Ishikawa (cell line): ENCODE data around the gene ADAMTS18.

ENCODE experiments used
- CREB1 ChIP-seq: IDR thresholded peaks from 2 replicates; pipeline ENCODE4 v1.6.1; 2012; ENCODE audit warnings: low read depth
- EP300 ChIP-seq: IDR thresholded peaks from 2 replicates; pipeline ENCODE4 v1.6.1; 2012; ENCODE audit warnings: borderline replicate concordance
- RAD21 ChIP-seq: IDR thresholded peaks from 2 replicates; pipeline ENCODE4 v1.6.1; 2012; ENCODE audit warnings: low read depth
- TF ChIP-seq, protein P1 (sequence below): IDR thresholded peaks from 2 replicates; pipeline ENCODE4 v1.6.1; 2012

DNA sequence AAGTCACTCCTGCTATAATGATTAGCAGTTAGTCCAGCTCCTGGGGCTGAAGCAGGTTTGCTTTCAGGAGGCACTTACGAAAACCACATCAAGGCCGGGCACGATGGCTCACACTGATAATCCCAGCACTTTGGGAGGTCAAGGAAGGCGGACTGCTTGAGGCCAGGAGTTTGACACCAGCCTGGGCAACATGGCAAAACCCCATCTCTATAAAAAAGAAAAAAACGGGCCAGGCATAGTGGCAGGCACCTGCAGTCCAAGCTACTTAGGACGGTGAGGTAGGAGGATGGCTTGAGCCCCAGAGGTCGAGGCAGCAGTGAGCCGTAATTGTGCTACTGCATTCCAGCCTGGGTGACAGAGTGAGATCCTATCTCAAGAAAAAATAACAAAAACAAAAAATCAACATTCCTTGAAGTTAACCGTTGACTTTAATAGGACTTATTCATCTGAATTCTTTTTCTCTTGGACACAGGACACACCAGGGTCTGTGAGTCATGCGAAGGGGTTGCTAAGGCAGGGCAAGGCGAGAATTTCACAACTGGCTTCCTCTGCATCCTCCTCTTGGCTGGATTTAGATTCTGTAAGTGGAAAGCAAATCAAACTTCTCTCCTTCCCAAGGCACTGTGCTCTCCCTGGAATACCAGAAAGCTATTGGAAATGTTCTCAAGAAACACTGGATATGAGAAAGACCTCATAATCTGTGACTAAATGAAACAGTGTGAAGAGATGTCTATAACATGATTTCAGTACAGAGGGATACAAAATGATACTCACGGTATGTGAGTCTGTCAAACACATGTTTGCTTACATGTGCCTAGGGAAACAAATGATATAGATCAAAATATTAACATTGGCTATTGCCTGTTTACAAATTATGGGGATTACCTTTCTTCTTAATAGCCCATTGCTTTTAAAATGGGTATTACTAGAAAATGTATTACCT, 136.1 kb downstream of the ADAMTS18 start:
- TF ChIP-seq, protein P1, sequence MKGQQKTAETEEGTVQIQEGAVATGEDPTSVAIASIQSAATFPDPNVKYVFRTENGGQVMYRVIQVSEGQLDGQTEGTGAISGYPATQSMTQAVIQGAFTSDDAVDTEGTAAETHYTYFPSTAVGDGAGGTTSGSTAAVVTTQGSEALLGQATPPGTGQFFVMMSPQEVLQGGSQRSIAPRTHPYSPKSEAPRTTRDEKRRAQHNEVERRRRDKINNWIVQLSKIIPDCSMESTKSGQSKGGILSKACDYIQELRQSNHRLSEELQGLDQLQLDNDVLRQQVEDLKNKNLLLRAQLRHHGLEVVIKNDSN = no peak
- TF ChIP-seq EP300 (peak; percentile 79; the same call in 1 of the 2 replicates), CREB1 (no peak), RAD21 (no peak)
